ENCODE results near the gene ZNF440. TPM values are rescaled to one million over a fixed set of nuclear protein-coding genes. Genes with fewer than 3 reads are reported as not detected.
"Not testable (repeated sequence)": the region's sequence is repeated elsewhere in the genome, so short reads cannot be mapped to it uniquely, and the experiment has no call there.

The ZNF440 gene
- total RNA-seq, 1 donor from 2014 or later: 5.1 TPM

DNA sequence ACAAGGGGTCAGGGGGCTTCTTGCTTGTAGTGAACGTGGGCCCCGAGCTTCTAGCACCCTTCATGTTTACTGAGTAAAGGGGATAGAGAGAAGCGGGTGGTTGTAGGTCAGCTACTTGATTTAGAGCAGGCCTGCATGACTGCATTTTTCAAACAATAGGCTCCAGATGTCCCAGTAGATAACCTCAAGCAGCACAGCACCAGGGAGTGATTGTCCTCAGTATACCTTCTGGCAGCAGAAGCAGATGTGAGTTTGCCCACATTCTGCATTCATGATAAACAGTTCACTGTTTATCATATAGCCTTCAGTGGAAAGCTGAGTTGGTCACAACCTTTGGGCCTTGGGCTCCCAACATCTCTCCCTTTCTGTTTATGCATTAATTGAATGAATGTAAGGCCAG, 39.3 kb downstream of the ZNF440 start:
- no peak for DNase-seq (ENCODE audit: low read depth)
- no peak overlapping the region for H3K4me3 ChIP-seq (ENCODE audit: low read depth, low read length)
- no peaks in the 10 kb centered on the region for H3K27me3 ChIP-seq (ENCODE audit: control insufficient read depth, insufficient read depth, low read length)
- H3K36me3 ChIP-seq (ENCODE audit: control insufficient read depth, insufficient read depth, low read length): no peaks in the 10 kb centered on the region
- TF ChIP-seq, protein P1, sequence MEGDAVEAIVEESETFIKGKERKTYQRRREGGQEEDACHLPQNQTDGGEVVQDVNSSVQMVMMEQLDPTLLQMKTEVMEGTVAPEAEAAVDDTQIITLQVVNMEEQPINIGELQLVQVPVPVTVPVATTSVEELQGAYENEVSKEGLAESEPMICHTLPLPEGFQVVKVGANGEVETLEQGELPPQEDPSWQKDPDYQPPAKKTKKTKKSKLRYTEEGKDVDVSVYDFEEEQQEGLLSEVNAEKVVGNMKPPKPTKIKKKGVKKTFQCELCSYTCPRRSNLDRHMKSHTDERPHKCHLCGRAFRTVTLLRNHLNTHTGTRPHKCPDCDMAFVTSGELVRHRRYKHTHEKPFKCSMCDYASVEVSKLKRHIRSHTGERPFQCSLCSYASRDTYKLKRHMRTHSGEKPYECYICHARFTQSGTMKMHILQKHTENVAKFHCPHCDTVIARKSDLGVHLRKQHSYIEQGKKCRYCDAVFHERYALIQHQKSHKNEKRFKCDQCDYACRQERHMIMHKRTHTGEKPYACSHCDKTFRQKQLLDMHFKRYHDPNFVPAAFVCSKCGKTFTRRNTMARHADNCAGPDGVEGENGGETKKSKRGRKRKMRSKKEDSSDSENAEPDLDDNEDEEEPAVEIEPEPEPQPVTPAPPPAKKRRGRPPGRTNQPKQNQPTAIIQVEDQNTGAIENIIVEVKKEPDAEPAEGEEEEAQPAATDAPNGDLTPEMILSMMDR (IDR thresholded peaks at IDR 0.05; ENCODE audit: insufficient read depth, low read length, poor library complexity, severe bottlenecking): no peak

DNA sequence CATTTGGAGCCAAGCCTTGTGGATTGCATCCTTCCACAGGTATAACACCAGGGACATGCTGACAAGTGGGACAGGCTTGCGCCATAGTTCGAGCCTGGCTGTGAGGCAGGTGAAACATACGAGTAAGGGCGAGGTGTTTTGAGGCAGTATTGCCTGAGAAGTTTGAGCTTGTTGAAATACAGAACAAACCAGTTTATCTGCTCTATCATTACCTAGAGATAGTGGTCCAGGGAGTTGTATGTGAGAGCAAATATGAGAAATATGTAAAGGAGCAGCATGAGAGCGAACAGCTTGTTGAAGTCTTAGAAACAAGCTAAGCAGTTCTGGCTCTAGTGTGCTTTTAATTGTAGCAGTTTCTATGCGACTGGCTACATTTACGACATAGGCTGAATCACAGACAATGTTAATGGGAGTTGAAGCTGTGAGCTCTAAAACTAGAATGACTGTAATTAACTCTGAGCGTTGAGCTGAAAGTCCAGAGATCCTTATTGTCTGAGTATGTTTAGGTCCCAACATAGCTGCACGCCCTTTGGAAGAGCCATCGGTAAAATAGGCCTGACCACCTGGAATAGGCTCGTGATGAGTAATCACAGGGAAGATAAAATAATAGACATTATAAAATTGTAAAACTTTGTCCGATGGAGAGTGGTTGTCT, 42.6 kb downstream of the ZNF440 start:
- TF ChIP-seq, protein P1 (IDR thresholded peaks at IDR 0.05; ENCODE audit: insufficient read depth, low read length, poor library complexity, severe bottlenecking): no peak
- H3K4me3 ChIP-seq (ENCODE audit: low read depth, low read length): no peak overlapping the region
- no peaks in the 10 kb centered on the region for H3K36me3 ChIP-seq (ENCODE audit: control insufficient read depth, insufficient read depth, low read length)
- H3K27me3 ChIP-seq (ENCODE audit: control insufficient read depth, insufficient read depth, low read length): no peaks in the 10 kb centered on the region
- no peak for DNase-seq (ENCODE audit: low read depth)

DNA sequence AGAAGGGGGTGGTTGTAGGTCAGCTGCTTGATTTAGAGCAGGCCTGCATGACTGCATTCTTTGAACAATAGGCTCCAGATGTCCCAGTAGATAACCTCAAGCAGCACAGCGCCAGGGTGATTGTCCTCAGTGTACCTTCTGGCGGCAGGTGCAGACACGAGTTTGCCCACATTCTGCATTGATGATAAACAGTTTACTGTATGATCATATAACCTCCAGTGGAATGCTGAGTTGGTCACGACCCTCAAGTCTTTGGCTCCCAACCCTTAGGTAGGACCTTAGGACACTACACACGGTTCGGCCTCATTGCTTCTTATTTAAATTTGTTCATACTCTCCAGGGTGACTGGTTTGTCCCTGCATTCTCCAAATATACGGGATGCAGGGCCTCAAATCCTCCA, 46.6 kb downstream of the ZNF440 start:
- Histone ChIP-seq H3K27me3 (ENCODE audit: control insufficient read depth, insufficient read depth, low read length) (no peaks in the 10 kb centered on the region), H3K36me3 (ENCODE audit: control insufficient read depth, insufficient read depth, low read length) (no peaks in the 10 kb centered on the region), H3K4me3 (ENCODE audit: low read depth, low read length) (no peak overlapping the region)
- TF ChIP-seq, protein P1 (IDR thresholded peaks at IDR 0.05; ENCODE audit: insufficient read depth, low read length, poor library complexity, severe bottlenecking): no peak
- no peak for DNase-seq (ENCODE audit: low read depth)

DNA sequence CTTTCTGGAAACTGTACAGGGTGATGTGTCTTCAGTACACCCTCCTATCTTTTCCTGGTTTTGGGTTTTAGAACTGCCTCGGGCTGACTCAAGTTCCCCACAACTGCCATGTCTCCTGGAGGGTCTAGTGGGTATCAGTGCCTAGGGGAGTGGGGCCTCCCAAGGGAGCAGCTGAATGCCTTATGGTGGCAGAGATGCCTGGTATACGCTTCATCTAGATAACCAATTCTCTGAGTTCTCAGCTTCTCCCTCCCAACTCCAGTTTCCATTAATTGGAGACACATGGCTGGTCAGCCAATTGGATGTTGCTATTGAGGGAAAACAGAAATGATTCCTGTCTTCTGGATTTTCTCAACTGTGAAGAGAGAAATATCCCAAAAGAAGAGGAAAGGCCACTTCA, 47.2 kb downstream of the ZNF440 start:
- no peak overlapping the region for H3K4me3 ChIP-seq (ENCODE audit: low read depth, low read length)
- TF ChIP-seq, protein P1 (IDR thresholded peaks at IDR 0.05; ENCODE audit: insufficient read depth, low read length, poor library complexity, severe bottlenecking): no peak
- no peaks in the 10 kb centered on the region for H3K36me3 ChIP-seq (ENCODE audit: control insufficient read depth, insufficient read depth, low read length)
- no peak for DNase-seq (ENCODE audit: low read depth)
- no peaks in the 10 kb centered on the region for H3K27me3 ChIP-seq (ENCODE audit: control insufficient read depth, insufficient read depth, low read length)

DNA sequence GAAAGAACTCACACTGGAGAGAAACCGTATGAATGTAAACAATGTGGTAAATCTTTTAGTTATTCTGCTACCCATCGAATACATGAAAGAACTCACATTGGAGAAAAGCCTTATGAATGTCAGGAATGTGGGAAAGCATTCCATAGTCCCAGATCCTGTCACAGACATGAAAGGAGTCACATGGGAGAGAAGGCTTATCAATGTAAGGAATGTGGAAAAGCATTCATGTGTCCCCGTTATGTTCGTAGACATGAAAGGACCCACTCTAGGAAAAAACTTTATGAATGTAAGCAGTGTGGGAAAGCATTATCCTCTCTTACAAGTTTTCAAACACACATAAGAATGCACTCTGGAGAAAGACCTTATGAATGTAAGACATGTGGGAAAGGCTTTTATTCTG, 53.7 kb downstream of the ZNF440 start:
- not testable (repeated sequence) for DNase-seq (ENCODE audit: low read depth); H3K4me3 ChIP-seq (ENCODE audit: low read depth, low read length); H3K27me3 ChIP-seq (ENCODE audit: control insufficient read depth, insufficient read depth, low read length); H3K36me3 ChIP-seq (ENCODE audit: control insufficient read depth, insufficient read depth, low read length)

DNA sequence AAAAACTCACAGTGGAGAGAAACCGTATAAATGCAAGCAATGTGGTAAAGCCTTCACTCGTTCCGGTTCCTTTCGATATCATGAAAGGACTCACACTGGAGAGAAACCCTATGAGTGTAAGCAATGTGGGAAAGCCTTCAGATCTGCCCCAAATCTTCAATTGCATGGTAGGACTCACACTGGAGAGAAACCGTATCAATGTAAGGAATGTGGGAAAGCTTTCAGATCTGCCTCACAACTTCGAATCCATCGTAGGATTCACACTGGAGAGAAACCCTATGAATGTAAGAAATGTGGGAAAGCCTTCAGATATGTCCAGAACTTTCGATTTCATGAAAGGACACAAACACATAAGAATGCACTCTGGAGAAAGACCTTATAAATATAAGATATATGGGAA, 54.1 kb downstream of the ZNF440 start:
- Histone ChIP-seq H3K4me3 (ENCODE audit: low read depth, low read length) (no peak overlapping the region), H3K36me3 (ENCODE audit: control insufficient read depth, insufficient read depth, low read length) (no peaks in the 10 kb centered on the region), H3K27me3 (ENCODE audit: control insufficient read depth, insufficient read depth, low read length) (no peaks in the 10 kb centered on the region)
- TF ChIP-seq, protein P1 (IDR thresholded peaks at IDR 0.05; ENCODE audit: insufficient read depth, low read length, poor library complexity, severe bottlenecking): no peak
- no peak for DNase-seq (ENCODE audit: low read depth)

Data from kidney epithelial cell (primary cell).